GM19240 (cell line): ENCODE measurements around the gene BCL2L11.
A peak's percentile ranks its signal among the peaks of the same experiment; 100 is the strongest.

Experiments used
- DNase-seq: peaks from one replicate; pipeline ENCODE4 v3.0.0; 2011; ENCODE audit warnings: low spot score; ENCODE audit not compliant: insufficient read length

The BCL2L11 gene

GRCh38 chr2:111190816-111191540 lies 70.3 kb downstream of the BCL2L11 start:
- no peak for DNase-seq

GRCh38 chr2:111191877-111192276 lies 71.2 kb downstream of the BCL2L11 start:
- no peak for DNase-seq

GRCh38 chr2:111192776-111193368 lies 72.2 kb downstream of the BCL2L11 start:
- DNase-seq = no peak

- peak; percentile 46 for DNase-seq
These were observed 74.3 kb downstream of the BCL2L11 start for GRCh38 chr2:111194835-111195621.

GRCh38 chr2:111196435-111196834 lies 75.7 kb downstream of the BCL2L11 start:
- DNase-seq = no peak

- DNase-seq = no peak
These were observed 78.0 kb downstream of the BCL2L11 start for GRCh38 chr2:111198701-111199100.

- no peak for DNase-seq
These were observed 79.1 kb downstream of the BCL2L11 start for GRCh38 chr2:111199840-111200239.

GRCh38 chr2:111200333-111200881 lies 79.7 kb downstream of the BCL2L11 start:
- no peak for DNase-seq

- no peak for DNase-seq
These were observed 80.5 kb downstream of the BCL2L11 start for GRCh38 chr2:111201214-111201613.

- DNase-seq = no peak
These were observed 81.7 kb downstream of the BCL2L11 start for GRCh38 chr2:111202266-111203040.

GRCh38 chr2:111204706-111205105 lies 84.0 kb downstream of the BCL2L11 start:
- no peak for DNase-seq

GRCh38 chr2:111205774-111206173 lies 85.1 kb downstream of the BCL2L11 start:
- no peak for DNase-seq

- no peak for DNase-seq
These were observed 87.1 kb downstream of the BCL2L11 start for GRCh38 chr2:111207851-111208250.

- DNase-seq = no peak
These were observed 87.9 kb downstream of the BCL2L11 start for GRCh38 chr2:111208639-111209038.

- peak; percentile 14 for DNase-seq
These were observed 88.4 kb downstream of the BCL2L11 start for GRCh38 chr2:111209045-111209514.

GRCh38 chr2:111210036-111210435 lies 89.3 kb downstream of the BCL2L11 start:
- no peak for DNase-seq

- DNase-seq = no peak
These were observed 93.2 kb downstream of the BCL2L11 start for GRCh38 chr2:111213877-111214276.

- no peak for DNase-seq
These were observed 96.3 kb downstream of the BCL2L11 start for GRCh38 chr2:111216811-111217652.
